ENCODE data around the gene GPATCH1.

- no peak for TF ChIP-seq MYC (IDR thresholded peaks at IDR 0.05; ENCODE audit: low read depth, low read length)
- TF ChIP-seq POLR2A (IDR thresholded peaks at IDR 0.05; ENCODE audit: extremely low read depth, insufficient read length) = no peak
These were observed 16.6 kb upstream of the GPATCH1 start for GRCh38 chr19:33064458-33064791.

Data from NB4 (cell line).